HEK293 (cell line): ENCODE results near the gene IGF1R.
A peak's percentile ranks its signal among the peaks of the same experiment; 100 is the strongest.

Source experiments
- CTCF ChIP-seq: fragments of 450-650 bp; formaldehyde crosslinking; IDR thresholded peaks from 2 replicates; pipeline ENCODE4 v1.5.1; 2016; ENCODE audit warnings: missing biosample characterization, missing genetic modification characterization
- PRDM2 ChIP-seq: fragments of 450-650 bp; formaldehyde crosslinking; IDR thresholded peaks from 2 replicates; pipeline ENCODE4 v1.5.1; 2016; ENCODE audit warnings: missing biosample characterization, missing genetic modification characterization, borderline replicate concordance
- ZBTB26 ChIP-seq: fragments of 450-650 bp; formaldehyde crosslinking; optimal IDR thresholded peaks from 2 replicates; pipeline ENCODE3; 2016; ENCODE audit warnings: missing biosample characterization, mild to moderate bottlenecking, missing genetic modification characterization
- ZNF138 ChIP-seq: fragments of 450-650 bp; formaldehyde crosslinking; IDR thresholded peaks from 2 replicates; pipeline ENCODE4 v1.5.1; 2016; ENCODE audit warnings: missing biosample characterization, missing genetic modification characterization, borderline replicate concordance
- ZNF274 ChIP-seq, 2 experiments: fragments of 200-500 bp in 1 of 2; fragments of 450-650 bp in 1 of 2; sonication (Bioruptor generic) in 1 of 2; formaldehyde crosslinking in 1 of 2; IDR thresholded peaks; 2 replicates each; pipeline versions ENCODE4 v1.5.1 to v1.6.1; 2014 to 2016; ENCODE audit warnings: borderline replicate concordance in 1 of 2, inconsistent platforms in 1 of 2, low read length in 1 of 2, missing biosample characterization in 1 of 2, missing genetic modification characterization in 1 of 2
- ZNF76 ChIP-seq: fragments of 450-650 bp; formaldehyde crosslinking; IDR thresholded peaks from 2 replicates; pipeline ENCODE4; 2016; ENCODE audit warnings: low read depth, missing biosample characterization, missing genetic modification characterization, borderline replicate concordance

GRCh38 chr15:98904544-98904943, 256.2 kb downstream of the IGF1R start:
- TF ChIP-seq ZNF76 (tag by site-specific recombination) (no peak), CTCF (peak; percentile 63; the same call in 1 of the 2 replicates), PRDM2 (tag by site-specific recombination) (no peak), ZBTB26 (tag by site-specific recombination) (no peak), ZNF274 (IDR thresholded peaks at IDR 0.05; ENCODE audit: low read length) (no peak), ZNF274 (tag by site-specific recombination; IDR thresholded peaks at IDR 0.05; ENCODE audit: borderline replicate concordance) (no peak), ZNF138 (tag by site-specific recombination) (no peak)
